ENCODE measurements around the gene DTD2.

The DTD2 gene

DNA sequence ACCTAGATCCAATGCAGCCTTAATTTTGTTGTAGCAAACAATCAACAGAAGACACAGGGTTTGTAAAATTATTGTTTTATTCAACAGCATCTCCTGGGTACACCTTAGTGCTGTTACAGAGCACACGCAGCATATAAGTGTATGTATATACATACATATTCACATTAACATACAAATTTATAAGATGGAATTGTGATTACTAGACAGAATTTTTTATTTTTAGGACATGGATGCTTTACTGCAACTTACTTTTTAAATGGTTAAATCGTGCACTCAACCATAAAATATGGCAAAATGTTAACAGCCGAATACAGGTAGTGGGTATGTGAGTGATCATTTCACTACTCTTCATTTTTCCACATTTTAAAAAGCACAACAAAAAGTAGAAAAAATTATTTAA is 53.6 kb downstream of the DTD2 start:
- DNase-seq: no peak

DNA sequence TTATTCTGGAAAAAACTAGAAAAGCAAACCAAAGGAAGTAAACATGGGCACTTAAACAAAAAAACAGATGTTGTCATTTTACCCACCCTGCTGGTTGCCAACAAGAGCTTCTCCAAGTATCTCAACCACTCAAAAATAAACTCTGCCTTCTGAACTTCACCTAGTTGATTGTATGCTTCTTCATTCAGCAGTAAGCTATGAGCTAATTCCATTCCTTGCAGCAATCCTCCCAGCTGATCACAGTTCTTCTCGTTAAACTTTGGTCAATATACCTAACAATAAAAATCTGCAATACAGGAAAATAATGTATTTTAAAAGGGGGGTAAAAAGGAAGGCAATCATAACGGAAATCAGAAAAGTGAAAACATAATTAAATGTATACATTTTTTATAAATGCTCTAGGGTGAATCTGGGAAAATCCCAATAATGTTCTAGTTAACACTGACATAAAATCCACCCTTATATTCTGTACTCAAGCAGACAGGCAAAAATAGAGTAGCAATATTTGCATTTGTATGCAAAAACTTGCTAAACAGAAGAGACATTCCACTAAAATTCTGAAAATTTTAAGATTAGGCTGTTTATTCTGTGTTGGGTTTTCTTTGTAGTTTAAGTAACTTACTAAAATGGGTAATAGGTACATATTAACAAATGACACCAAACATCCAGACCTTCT is 54.4 kb downstream of the DTD2 start:
- DNase-seq: no peak

DNA sequence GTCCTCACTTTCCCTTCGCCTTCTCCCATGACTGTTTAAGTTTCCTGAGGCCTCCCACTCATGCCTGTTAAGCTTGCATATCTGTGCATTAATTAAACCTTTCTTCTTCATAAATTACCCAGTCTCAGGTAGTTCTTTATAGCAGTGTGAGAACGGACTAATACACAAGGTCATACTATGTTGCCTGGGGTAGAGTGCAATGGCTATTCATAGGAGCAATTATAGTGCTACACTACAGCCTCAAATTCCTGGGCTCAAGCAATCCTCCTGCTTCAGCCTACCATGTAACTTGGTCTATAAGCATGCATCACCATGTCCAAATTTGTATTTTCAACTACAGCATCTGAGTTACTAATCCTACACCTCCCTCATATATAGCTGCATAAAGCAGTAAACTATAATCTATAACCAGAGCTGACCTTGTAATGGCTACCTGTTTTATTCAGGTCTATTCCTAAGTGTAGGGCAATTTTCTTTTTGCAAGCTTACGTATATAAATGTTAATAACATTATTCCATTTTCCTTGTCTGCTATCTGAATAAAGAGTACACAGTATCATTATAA is 55.9 kb downstream of the DTD2 start:
- DNase-seq: no peak

DNA sequence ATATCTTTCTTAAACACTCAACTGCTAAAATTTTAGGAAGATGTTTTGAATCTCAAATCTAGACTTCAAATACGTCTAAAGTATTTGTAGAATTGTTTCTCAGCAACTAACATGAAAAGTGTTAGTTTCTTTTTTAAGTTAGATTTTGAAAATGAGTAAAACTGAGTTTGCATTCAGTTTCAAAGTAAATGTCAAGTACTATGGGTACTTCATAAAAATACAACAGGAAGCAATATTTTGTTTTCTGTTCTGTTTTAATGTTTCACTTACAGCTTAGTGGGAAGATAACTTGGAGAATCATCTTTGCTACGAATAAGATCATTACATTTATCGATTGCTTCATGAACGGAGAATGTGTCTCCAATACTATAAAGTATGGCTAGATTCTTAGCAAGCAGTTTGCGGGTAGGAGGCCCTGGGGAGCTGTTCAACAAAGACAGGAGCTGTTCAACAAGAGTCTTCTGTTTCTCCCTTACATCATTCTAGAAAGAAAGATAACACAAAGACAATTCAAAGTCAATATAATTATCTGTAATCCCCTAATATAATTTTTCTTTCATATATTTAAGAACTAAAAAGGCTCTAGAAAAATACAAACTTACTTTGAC is 57.2 kb downstream of the DTD2 start:
- no peak for DNase-seq

All from NCI-H1048 (cell line).